Measurements from ENCODE around the gene FAM181A. TPM values are rescaled to one million over a fixed set of nuclear protein-coding genes. Genes with fewer than 3 reads are reported as not detected.

The FAM181A gene
- polyA plus RNA-seq, 1 donor from 2014 or later = 0.43 TPM

GRCh38 chr14:93973607-93974006 lies 46.5 kb downstream of the FAM181A start:
- Histone ChIP-seq H3K4me2 (ENCODE audit: low read length) (no peak overlapping the region), H3F3A (ENCODE audit: insufficient read depth, low read length, poor library complexity, severe bottlenecking) (no peaks in the 10 kb centered on the region), H3K27me3 (ENCODE audit: insufficient read depth, low read depth, low read length) (no peaks in the 10 kb centered on the region), H3K4me3 (ENCODE audit: low read length) (no peak overlapping the region), H4K20me1 (ENCODE audit: insufficient read depth) (no peaks in the 10 kb centered on the region), H3K9me2 (ENCODE audit: insufficient read depth, low read length) (no peaks in the 10 kb centered on the region), H3K9me3 (ENCODE audit: low read length) (no peaks in the 10 kb centered on the region), H2AFZ (ENCODE audit: low read depth, low read length) (no peak overlapping the region), H3K27ac (ENCODE audit: low read length) (no peak overlapping the region), H3K79me2 (replicated peaks; ENCODE audit: insufficient read depth, low read length) (no peaks in the 10 kb centered on the region), H3K36me3 (ENCODE audit: insufficient read depth, low read length) (no peaks in the 10 kb centered on the region), H3K9ac (ENCODE audit: low read length) (no peak overlapping the region)
- no peak for TF ChIP-seq REST (IDR thresholded peaks at IDR 0.05; ENCODE audit: borderline replicate concordance)
- no peak for TF ChIP-seq POLR2AphosphoS5 (IDR thresholded peaks at IDR 0.05)
- no peak for TF ChIP-seq TAF1 (IDR thresholded peaks at IDR 0.05; ENCODE audit: low read depth)
- no peak for TF ChIP-seq EZH2 (IDR thresholded peaks at IDR 0.05; ENCODE audit: borderline replicate concordance, insufficient read depth, low read length, poor library complexity, severe bottlenecking)
- TF ChIP-seq SMC3 (conservative IDR thresholded peaks at IDR 0.05; ENCODE audit: poor library complexity) = no peak

DNA sequence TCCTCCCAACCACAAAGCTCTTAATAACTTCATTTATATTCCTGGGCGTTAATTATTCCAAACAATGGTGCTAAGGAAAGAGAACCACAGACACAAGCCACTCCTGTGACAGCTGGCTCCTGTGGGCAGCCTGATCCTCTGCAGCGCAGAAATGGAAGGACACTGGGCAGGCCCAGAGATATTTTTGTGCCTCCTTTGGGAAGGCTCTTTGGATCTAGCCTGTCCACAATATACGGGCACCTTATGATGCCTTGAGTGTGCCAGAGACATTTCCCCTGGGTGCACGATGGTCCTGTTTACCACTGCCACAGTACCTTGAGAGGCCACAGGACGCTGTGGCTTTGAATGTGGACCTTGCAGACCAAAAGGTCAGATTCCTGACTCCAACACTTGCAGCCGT lies 47.2 kb downstream of the FAM181A start:
- no peaks in the 10 kb centered on the region for H3K79me2 ChIP-seq (replicated peaks; ENCODE audit: insufficient read depth, low read length)
- no peak for TF ChIP-seq RAD21 (conservative IDR thresholded peaks at IDR 0.05)
- TF ChIP-seq REST (IDR thresholded peaks at IDR 0.05; ENCODE audit: borderline replicate concordance) = no peak
- no peak for TF ChIP-seq EP300 (conservative IDR thresholded peaks at IDR 0.05; ENCODE audit: poor library complexity, severe bottlenecking)
- no peak for TF ChIP-seq POLR2AphosphoS5 (IDR thresholded peaks at IDR 0.05)
- TF ChIP-seq CTCF (IDR thresholded peaks at IDR 0.05; ENCODE audit: poor library complexity, severe bottlenecking) = no peak
- no peak for TF ChIP-seq SMC3 (conservative IDR thresholded peaks at IDR 0.05; ENCODE audit: poor library complexity)
- TF ChIP-seq MXI1 (conservative IDR thresholded peaks at IDR 0.05; ENCODE audit: poor library complexity, severe bottlenecking) = no peak
- TF ChIP-seq TAF1 (IDR thresholded peaks at IDR 0.05; ENCODE audit: low read depth) = no peak
- no peak for TF ChIP-seq EZH2 (IDR thresholded peaks at IDR 0.05; ENCODE audit: borderline replicate concordance, insufficient read depth, low read length, poor library complexity, severe bottlenecking)
- no peak overlapping the region for H3K27ac ChIP-seq (ENCODE audit: low read length)
- H3F3A ChIP-seq (ENCODE audit: insufficient read depth, low read length, poor library complexity, severe bottlenecking) = no peaks in the 10 kb centered on the region
- H3K9me2 ChIP-seq (ENCODE audit: insufficient read depth, low read length) = no peaks in the 10 kb centered on the region
- no peaks in the 10 kb centered on the region for H3K27me3 ChIP-seq (ENCODE audit: insufficient read depth, low read depth, low read length)
- H3K9ac ChIP-seq (ENCODE audit: low read length) = no peak overlapping the region
- H3K4me3 ChIP-seq (ENCODE audit: low read length) = no peak overlapping the region
- no peaks in the 10 kb centered on the region for H3K36me3 ChIP-seq (ENCODE audit: insufficient read depth, low read length)
- H3K9me3 ChIP-seq (ENCODE audit: low read length) = no peaks in the 10 kb centered on the region
- H4K20me1 ChIP-seq (ENCODE audit: insufficient read depth) = no peaks in the 10 kb centered on the region
- H3K4me2 ChIP-seq (ENCODE audit: low read length) = no peak overlapping the region
- no peak overlapping the region for H2AFZ ChIP-seq (ENCODE audit: low read depth, low read length)
